EH (cell line): ENCODE results near the gene CLSTN2.

Source experiments
- DNase-seq: peaks from one replicate; pipeline ENCODE4 v3.0.0-alpha.2; 2015; ENCODE audit warnings: low read depth

Gene CLSTN2

DNA sequence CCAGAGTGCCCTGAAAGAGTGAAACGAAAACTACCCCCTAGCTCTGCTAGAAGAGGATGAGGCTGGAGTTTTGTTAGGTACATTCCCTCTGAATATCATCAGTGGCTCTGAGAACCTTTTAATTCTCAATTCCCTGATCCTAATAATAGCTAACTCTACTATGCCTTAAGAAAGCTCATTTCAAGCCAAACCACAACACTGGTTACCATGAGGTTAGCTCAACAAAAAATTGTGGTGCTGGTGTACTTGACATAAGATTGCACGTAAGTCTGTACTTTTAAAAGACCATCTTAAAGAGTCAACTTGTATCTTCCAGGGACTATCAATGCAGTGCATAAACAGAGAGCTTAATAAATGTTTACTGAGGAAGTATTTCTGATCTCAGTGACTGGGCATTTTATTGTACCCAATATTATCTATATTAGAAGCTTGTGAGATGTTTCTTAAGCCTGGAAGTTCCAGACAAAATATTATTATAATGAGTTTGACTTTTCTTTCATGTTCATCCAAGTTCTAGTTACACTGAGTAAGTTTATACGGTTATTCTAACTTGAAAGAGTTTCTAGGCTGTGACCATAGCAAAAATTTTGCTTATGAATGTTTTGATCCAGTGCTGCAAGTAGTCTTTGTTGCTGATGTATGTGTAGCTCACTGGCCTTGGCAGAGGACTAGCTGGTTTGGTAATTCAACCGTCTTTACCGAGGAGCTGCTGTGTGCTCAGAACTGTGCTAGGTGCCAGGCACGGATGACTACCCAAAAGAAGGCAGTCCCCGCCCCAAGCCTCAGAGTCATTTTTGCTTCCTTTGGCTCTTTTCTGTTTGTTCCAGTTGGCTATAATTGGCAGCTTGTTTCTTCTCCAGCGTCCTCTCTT, 408.5 kb downstream of the CLSTN2 start:
- DNase-seq: no peak

DNA sequence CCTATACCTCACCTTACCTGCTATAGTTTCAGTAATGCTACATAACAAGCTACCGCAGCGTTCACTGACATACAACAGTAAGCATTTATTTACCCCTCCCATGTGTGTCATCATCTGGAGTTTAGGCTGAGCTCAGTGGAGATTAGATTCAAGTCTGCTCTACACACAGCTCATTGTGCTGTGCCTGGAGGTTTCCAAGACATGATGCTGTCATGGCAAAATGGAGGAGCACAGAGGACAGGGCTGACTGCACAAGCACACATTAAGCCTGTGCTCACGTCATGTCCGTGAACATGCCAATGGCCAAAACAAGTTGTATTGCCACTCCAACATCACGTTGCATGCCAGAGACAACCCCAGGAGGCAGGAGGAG, 409.1 kb downstream of the CLSTN2 start:
- DNase-seq: no peak

DNA sequence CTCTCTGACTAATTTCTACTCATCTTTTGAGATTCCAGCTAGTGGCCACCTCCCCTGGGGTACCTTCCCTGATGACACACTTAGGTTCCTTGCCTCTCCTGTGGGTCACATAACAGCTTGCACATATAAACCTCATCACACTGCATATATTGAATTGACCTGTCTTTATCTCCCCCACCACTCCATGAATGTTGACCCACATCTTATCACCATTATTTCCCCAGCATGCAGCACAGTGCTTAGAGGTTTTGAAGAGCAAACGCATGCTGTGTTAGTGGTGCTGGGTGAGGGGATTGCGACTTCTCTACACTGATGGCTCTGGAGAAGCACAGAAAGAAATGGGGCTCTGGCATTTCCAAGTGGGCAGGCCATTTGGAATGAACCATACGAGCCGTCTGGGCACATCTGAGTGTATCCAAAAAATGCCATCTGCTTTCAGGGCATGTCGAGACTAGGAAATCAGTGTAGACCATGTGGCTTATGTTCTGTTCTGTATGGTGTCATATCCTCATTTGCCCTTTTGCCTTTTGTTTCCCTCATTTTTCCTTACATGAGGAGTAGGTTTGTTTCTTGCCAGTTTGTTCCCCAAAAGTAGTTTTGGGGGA, 409.7 kb downstream of the CLSTN2 start:
- DNase-seq: no peak

DNA sequence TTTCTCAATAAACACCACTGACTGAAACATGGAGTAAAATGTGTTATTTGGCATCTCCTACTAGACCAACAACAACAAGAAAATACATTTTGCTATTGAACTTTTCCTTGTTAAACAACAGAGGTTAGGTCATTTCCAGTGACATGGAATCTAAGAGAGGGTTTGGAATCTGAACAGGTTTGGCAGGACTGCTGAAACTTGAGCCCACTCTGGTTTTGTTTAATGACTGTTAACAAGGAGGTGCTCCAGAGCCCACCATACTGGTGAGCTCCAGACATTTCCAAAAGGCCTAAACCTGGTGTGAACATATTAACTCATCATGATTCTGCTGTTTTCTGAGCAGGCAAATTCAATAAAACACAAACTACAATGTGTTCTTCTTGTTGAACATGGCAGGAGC, 412.2 kb downstream of the CLSTN2 start:
- no peak for DNase-seq

DNA sequence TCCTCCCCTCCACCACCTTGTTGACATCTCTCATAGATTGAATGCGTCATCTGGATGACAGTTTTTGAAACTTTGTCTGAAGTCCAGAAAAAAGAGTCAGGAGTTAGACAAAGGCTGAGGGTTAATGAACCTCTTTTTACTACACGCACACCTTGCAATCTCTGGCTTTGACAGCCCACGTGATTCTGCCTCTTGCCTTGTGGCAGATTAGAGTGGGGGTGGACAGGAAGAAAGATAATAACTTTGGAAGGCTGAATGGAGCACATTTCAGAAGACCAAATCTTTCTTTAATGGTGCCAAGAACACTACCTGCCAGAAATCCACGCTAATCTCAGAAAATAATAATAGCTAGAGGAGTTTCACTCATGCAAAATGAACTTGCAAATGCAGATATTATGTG, 415.0 kb downstream of the CLSTN2 start:
- DNase-seq: no peak

DNA sequence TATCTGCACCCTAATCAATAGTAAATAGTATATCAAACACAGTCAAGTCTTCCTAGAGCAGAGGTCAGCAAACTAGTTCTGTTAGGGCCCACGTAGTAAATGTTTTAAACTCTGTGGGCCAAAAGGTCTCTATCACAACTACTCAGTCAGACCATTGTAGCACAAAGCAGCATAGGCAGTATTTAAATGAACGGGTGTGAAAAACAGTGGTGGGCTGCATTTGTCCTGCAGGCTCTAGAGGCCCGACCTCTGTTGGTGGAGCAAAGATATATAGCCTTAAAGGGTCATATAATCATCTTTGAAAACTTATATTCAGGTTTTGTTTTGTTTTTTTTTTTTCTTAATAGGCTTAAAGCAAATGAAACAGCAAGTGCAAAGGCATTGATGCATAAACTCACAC, 416.5 kb downstream of the CLSTN2 start:
- no peak for DNase-seq

DNA sequence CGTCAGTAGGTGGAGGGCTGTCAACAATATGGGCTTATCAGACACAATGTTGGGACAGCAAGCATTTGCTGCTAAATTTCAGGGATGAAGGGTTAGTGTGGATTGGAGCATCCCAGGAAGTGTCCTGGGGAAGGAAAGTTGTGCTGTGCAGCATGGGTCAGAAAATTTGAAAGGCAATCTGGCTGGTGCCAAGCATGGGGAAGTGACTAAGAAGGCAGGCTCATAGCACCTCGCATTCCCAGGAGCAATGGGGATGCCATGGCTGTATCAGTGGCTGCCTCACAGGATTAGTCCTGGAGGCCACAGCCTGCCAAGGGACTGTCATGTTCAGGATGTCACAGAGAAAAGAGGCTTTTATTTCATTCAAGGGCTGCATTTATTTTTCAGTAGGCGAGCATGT, 420.5 kb downstream of the CLSTN2 start:
- no peak for DNase-seq

DNA sequence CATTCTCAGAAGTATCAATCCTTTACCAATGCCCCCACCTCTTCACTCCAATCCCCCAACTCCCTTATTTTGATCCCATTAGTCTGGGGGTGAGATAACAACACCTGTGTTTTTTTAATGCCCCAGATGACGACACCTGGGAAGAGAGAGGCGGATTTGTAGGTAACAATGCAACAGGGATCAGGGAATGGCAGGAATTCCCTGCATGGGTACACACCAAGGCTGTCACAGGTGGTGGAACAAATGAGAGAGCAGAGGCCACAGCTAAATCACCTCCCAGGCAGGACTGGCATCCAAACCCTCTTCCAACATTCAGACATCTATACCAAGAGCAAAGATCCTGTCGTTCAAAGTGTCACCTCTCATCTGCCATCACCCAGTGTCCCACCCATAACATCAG, 423.7 kb downstream of the CLSTN2 start:
- DNase-seq: no peak

DNA sequence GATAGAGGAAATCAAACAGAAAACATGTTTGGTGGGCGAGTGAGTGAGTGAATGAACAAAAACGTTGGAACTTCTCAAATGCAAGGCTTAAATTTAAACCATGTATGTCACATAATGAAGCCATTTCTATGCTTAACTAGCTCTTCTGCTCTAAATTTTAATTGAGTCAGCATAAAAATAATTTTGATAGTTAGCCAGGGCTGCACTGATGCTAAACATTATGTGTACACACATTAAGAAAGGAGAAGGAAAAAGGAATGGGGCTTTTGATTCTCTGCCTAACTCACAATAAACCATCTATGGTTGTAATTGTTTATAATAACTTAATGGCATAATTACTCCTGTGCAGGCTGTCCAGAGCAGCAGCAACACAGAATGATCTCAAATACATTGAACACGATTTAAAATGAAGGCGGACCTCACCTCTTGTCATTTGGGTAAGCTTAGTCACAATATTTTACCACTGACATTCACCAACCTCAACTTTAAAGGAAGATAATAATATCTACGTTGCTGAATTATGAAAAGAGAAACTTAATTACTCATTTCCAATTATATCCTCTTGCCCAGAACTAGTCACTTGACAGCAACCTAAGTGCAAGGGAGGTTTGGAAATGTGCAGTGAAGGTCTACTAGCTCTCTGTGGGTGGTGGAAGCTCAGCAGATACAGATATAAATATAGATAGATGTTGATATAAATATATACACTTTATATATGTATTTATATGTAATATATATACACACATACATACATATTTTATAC, 424.4 kb downstream of the CLSTN2 start:
- DNase-seq: no peak

DNA sequence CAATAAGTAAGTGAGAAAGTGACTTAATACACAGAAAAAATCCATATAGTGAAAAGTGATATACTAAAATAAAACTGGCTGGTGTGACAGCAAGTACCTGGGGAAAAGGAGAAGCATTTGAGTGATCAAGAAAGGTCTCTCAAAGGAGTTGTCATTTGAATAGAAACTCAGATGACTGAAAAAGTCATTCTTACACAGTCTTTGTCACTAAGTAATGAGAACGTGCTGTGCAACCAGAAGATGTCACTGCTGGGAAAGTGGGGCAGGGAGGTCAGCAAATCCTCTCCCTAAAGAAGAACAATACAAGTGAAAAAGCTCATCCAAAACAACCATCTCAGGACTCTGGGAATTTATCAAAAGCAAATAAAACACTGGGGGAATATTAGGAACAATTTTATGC, 425.3 kb downstream of the CLSTN2 start:
- DNase-seq: no peak

DNA sequence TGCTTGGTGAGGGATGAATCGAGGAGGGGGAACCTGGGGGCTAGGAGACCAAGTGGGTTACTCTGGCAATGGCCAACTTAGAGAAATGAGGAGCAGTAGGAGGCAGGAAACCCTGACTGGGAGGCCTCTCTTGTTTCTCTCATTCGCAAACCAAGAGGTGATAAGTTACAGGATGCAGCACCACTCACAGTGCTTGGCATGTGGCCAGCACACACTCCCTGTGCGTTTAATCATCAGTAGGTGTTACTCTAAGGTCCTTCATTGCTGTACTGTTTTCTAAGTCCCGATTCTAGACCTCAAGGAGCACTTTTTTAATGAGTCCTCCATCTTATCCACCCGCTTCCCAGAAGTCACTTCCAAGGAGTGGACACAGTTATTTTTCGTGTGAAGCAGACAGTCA, 428.8 kb downstream of the CLSTN2 start:
- no peak for DNase-seq

DNA sequence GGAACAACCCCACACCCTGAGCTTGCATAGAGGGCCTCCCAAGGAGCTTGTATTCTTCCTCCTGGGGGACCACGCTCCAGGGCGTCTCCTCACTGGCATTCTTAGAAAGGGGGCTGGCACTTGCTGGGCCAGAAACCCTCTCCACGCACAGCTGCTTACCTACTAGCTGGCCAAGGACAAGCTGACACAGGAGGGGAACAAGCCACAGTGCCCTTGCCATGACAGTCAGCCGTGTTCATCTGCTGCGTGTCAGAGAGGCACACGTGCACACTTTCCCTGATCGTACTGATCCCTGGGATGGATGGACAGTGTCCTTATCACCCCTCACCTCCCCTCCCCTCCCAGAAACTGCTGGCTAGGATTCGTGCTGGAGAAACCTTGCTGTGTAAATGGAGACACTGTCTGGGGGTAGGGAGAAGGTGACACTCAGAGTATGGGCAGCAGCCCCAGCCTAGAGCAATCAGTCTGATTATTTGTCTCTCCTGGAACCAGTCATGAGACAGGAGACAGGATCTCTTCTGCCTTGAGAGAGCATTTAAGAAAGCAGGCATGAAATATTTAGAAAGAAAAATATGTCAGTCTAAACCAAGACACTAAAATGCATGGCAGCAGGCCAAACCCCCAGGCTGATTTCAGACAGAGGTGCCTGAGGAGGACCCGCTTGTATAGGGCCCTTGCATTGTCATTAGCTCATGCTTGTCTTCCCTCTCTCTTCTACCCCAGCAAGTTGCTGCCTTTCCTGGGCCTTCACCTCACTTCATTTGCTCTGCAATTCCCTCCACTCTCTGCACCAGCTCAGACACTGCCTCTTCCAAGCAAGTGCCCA, 431.1 kb downstream of the CLSTN2 start:
- DNase-seq: no peak

DNA sequence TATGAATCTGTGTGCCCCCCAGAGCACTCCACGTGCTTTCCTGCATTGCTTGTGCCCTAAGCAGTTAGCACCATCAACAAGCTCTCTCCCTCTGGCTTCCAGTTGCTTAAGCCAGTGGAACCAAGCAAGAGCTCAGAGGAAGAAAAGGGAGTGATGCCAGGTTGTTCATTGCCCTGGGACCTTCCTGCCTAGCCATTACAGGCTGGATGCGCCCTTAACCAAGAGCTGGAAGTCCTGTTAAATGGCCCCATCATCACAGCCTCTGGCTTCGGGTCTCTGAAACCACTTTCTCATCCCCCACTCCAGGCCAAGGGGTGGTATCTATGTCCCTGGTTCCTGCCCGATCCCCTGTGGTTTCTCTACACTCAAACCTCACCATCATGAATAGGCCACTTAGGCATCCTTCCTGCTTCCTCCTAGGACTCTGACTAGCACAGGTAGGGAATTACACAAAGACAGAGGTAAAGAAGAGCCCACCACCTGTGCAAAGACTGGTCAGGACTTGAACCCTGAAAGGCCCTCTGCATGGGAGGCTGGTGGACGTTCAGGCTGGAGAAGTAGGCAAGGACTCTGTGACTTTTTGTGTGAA, 433.3 kb downstream of the CLSTN2 start:
- no peak for DNase-seq

DNA sequence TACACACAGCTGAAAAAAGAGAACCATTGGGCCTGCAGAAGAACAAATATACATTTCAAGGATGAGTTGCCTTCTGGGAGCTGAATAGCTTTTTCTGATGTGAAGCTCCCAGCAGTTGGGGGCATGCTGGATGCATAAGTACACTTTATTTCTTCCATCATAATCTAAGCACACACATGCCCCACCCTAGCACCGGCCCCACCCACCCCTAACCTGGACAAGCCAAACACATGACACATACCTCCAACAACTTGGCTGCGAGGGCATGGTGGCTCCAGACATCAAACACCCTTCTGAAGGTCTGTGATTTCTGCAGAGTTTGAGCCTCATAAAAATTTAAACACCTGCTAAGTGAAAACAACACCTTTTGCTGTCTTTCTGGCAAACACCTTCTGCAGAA, 435.7 kb downstream of the CLSTN2 start:
- no peak for DNase-seq

DNA sequence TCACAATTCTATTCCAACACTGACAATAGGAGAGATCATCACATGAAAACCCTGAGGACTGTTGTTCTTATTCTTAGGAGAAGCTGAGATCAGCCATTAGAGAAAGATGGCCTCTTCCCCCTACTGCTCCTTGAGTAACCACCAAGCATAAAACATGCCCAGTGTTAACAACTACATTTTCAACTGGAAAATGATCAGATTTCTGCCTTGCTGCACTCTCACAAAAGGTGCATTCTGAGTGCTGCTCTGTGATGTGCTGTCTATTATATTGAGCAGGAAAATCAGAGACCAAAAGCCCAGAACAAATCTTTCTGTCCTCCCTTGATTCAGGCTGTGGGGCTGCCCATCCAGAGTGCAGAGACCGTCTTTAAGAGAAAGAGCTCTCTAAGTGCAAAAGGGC, 438.2 kb downstream of the CLSTN2 start:
- no peak for DNase-seq

DNA sequence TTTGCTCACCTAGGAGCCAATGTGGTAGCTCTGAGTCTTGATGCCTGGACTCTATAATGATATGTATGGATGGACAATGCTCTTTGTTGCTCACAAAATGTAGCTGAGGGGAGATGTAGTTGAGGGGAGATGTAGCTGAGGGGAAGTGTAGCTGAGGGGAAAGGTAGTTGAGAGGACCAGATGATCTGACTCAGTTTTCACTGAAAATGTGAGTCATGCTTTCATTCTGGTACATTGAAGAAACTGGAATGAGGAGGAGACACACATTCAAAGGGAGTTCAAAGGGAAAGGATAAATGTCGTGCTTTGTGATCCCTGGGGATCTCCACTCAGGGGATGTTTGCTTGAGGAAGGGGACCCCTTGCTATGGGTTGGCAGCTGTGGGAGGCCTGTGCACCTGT, 440.0 kb downstream of the CLSTN2 start:
- DNase-seq: no peak

DNA sequence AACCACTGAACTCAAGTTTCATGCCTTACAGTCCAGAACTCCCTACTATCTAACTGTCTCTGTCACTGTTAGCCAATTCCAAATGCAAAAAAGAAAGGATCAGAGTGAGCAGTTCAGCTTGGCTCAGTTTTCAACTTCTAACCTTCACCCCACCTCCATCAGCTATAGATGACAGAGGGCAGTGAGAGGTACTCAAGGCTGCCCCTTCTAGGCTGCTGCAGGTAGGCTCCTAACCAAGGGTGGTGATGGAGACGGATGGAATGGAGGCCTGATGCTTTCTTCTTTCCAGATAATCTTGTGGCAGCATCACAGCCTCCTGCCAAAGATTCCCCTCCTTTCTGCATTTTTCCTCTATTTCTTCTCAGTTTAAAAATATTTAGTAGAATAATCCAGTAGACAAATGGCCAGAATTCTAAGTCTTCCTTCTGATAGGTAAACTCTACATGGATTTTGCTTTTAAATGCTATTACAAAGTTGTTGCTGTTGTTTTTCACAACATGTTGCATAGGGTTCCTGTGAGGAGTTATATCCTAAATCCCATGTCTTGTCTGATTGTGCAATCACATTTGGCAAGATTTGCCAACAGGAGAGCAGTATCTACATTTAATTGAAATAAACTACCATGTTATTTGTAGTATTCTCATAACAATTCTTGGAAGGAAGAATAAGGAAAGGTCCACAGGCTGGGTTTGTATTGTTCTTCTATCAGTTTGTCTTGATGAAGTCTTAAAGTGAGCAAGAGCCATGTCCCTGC, 441.3 kb downstream of the CLSTN2 start:
- DNase-seq: no peak

DNA sequence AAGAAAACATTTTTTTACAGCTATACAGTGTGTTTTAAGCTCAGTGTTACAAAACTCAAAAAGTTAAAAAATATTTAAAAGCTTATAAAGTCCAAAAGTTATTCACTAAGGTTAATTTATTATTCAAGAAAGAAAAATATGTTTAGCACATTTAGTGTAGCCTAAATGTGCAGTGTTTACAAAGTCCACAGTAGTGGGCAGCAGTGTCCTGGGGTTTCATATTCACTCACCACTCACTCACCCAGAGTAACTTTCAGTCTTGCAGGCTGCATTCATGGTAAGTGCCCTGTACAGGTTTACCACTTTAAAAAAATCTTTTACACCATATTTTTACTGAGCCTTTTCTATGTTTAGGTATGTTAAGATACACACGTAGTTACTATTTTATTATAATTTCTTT, 442.7 kb downstream of the CLSTN2 start:
- no peak for DNase-seq

DNA sequence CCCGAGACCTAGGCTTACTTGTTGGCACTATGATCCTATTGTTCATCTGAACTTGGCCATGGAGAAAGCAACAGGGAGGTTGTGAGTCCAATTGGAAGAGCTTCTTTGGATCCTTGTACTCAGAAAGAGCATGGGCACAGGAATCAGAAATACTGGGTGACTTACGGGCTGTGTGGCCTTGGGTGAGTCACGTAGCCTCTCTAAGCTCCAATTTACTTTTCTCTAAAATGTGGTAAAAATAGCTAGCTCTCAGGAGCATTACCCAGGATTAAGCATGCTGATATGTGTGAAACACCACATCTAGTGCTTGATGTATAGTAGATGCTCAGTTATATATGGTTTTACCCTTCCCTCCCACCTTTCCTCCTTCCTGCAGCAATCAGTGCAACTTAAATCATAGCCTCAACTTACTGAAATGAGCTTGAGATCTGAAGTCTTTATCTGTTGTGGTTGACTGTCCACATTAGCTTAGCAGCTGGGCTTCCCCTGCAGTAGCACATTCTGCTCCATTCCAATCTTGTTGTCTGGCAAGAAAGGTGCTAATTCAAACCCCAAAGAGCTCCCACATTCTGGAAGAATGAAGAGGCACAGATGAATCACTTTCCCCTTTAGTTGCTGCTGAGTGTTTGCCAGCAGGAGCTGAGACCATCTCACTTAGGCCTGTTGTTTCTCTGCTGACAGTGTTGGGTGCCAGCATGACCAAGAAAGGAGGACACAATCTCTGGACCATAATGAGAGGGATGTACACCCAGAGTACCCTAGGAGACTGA, 443.8 kb downstream of the CLSTN2 start:
- no peak for DNase-seq

DNA sequence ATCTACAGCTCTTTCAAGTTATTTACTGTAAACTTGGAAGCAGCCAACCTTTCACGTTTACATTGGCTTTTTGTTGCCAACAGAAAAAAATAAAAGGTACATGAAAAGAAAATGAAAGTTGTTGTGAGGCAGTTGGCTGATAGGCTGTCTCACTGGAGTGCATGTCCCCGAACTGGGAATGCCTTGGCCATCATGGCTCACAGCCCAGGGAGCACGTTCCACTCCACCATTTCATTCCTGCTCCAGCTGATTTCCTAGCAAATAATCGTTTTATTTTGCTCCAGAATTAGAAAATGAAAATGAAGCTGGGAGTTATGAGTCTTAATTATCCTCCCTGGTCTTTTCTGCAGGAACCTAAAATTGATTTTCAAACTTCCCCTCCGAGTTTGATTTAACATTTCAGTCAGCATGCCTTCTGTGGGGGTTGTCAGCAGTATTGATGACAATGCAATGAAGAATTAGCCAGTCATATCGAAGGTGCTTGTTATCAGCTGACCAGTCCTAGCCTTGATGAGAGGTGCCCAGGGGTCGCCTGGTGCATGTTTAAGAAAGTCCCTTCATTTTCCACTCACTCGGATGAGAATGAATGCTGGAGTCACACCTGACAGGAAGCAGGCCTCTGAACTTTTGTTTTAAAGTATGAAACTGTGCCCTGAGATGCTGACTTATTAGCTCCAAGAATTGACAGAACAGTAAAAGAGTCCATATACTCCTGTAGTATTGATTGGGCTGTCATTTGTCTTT, 449.2 kb downstream of the CLSTN2 start:
- DNase-seq: no peak
